HG03571 (cell line): ENCODE data around the gene IMPA2.
"Not testable (repeated sequence)": the region's sequence is repeated elsewhere in the genome, so short reads cannot be mapped to it uniquely, and the experiment has no call there.

Source experiments
- ATAC-seq: cut with Tn5 transposase; IDR thresholded peaks from one replicate; pipeline ENCODE4 v1.9.1; 2021; ENCODE audit not compliant: unreplicated experiment

Gene IMPA2

DNA sequence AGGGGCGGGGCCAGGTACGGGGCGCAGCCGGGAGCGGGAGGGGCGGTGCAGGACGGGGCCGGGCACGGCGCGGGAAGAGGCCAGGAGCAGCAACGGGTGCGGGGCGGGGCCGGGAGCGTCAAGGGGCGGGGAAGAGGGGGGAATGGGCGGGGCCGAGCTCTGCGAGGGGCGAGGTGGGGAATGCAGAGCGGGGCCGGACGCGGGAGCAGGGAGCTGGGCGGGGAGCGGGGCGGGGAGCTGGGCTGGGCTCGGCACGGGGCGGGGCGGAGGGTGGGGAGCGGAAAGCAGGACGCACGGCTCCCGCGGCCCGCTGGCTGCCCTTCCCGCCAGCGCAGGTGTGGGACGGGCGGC, at the start of gene IMPA2:
Gene IMPA2 (plus strand): TSS at position 316 of the 351 bp plus-strand sequence. CDS start 163 bp downstream, outside the sequence.
- peak; percentile 33 for ATAC-seq

- no peak for ATAC-seq
Measured at GRCh38 chr18:11932393-11932792, 48.9 kb upstream of the IMPA2 start.

- peak; percentile 61 for ATAC-seq
Measured at GRCh38 chr18:11937874-11938478, 43.3 kb upstream of the IMPA2 start.

DNA sequence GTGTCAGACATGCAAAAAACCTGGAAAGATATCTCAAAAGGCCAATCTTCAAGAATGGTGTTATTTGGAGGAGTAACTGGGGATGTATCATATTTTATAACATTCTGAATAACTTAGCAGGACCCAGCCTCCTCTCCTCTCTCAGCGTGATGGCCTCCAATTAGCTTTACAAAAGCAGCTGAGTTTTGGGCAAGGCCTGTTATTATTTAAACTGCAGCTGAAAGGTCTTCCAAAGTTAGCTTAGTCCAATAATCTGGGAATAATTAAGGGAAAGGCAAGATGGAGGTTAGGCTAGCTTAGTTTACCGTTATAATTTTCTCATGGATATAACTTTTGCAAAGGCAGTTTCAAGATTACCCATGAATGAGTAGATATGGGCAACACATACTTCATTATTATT, 40.4 kb upstream of the IMPA2 start:
- ATAC-seq = no peak

GRCh38 chr18:11943551-11943950, 37.8 kb upstream of the IMPA2 start:
- no peak for ATAC-seq

DNA sequence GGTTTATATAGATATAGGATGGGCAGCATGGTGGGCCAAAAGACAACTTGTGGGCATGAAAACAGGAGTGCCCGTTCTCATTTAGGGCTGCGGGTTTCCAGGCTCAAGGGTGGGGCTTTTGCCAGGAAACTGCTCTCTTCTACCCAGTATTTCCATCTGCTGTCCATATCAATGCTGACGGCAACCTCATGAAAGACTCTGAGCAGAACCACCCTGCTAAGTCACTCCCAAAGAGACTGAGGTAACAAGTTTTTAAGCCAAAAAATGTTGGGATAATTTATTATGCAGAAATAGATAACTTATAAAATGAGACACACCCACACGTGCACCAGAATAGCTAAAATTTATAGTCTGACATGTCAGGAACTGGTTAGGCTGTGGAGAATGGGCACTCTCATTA, 37.1 kb upstream of the IMPA2 start:
- ATAC-seq = no peak

- ATAC-seq = no peak
Measured at GRCh38 chr18:11944786-11945185, 36.5 kb upstream of the IMPA2 start.

- not testable (repeated sequence) for ATAC-seq
Measured at GRCh38 chr18:11945834-11946659, 35.3 kb upstream of the IMPA2 start.

DNA sequence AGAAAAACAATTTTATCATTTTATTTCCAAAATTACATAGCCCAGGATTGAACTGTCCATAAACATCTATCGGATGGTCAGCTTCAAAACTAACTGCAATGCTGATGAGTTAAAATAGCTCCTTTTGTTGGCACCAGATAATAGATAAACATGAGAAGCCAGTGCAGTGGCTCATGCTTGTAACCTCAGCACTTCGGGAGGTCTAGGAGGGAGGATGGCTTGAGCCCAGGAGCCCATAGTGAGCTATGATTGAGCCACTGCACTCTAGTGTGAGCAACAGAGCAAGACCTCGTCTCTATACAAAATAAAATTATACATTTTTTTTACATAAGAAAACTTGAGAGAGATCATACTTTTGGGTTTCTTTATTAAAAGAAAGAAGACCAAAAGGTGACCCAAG, 34.6 kb upstream of the IMPA2 start:
- ATAC-seq = no peak

GRCh38 chr18:11947214-11948191, 33.8 kb upstream of the IMPA2 start:
- peak; percentile 84 for ATAC-seq

DNA sequence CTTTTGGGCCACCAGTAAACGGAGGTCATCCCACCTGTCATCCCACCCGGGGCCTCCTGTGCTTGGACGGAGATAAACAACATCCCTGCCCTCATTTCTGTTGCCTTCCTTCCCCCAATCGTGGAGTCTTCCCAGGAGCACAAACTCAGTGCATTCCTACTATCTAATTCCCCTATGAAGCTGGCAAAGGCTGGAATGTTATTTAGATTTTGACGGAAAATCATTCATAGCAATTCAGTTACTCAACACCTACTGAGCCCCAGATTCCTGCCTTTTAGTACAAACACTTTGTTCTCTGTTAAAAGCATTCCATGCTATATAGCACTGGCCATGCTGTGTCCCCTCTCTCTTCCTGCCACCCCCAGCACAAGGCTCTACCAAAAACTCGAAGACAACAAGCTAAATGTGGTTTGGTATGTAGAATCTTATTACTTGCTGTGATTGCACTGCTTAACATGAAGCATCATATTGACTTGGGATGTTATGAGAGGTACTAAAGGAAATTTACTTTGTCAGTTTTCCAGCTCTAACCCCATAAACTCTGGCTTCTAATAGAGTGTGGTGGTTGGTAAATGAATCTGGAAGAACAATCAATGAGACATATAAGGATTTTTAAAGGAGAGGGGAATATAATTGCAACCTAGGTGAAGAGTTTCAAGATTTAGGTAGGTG, 32.3 kb upstream of the IMPA2 start:
- ATAC-seq = no peak

DNA sequence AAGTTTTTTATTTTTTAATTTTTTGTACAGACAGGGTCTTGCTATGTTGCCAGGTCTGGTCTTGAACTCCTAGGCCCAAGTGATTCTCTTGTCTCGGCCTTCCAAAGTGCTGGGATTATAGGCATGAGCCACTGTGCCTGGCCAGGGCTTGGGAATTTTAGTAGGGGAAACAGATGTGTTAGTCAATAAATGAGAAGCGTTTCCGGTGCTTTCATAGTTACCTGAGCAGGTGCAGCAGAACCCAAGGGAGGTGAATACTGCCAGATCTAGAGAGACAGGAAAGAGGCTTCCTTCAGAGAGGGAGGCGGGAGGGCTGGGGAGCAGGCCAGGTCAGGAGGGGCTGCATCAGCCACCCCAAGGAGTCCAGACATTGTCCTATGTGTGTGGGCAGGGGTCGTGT, 30.5 kb upstream of the IMPA2 start:
- ATAC-seq = no peak

DNA sequence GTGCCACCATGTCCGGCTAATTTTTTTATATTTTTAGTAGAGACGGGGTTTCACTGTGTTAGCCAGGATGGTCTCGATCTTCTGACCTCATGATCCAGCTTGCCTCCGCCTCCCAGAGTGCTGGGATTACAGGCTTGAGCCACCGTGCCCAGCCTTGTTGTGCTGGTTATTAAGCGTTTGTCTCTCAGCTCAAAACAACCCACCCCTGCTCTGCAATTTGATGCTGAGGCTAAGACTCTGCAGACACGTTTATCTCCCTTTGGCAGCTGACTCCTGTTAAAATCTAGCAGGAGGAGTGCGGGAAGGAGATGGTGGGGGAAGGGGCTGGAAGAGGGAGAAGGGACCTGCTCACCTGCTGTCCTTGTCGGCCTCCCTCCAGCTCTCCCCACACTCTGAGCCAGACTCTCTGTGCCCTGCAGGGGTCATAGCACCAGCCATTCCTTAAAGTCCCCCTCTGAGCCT, 29.9 kb upstream of the IMPA2 start:
- no peak for ATAC-seq

DNA sequence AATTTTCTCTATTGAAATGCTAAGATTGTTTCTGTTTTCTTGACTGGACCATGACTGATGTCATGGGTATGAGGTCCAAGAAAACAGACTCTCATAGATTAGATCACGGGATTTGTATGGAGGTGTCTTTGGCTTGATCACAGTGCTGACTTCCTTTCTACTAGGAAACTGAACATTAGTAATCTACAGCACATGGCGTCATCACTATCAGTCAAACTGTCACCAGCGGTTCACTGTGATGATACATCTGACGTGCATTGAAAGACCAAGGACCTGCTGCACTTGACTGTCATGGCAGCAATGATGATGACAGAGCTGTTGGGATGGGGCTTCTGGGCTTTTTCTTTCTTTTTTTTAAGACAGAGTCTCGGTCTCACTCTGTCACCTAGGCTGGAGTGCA, 28.2 kb upstream of the IMPA2 start:
- ATAC-seq = no peak

GRCh38 chr18:11955239-11956029, 25.9 kb upstream of the IMPA2 start:
- ATAC-seq = no peak

- no peak for ATAC-seq
Measured at GRCh38 chr18:11956371-11957308, 24.7 kb upstream of the IMPA2 start.

DNA sequence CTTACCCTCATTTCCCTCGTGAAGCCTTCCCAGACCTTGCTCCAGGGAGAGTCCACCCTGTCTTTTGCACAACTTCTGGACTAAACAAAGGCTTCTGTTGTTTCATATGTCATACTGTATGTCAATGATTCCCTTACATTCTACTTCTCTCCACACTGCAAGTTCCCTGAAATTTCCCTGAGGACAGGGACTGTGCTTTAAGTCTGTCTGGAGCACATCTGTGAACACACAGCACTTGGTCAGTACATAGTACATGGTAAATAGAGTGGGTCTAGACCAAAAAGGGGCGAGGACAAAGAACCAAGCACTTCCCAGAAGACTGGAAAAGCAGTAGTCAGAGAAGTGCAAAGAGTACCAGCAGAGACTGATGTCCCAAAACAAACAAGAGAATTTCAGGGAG, 23.7 kb upstream of the IMPA2 start:
- ATAC-seq = no peak

DNA sequence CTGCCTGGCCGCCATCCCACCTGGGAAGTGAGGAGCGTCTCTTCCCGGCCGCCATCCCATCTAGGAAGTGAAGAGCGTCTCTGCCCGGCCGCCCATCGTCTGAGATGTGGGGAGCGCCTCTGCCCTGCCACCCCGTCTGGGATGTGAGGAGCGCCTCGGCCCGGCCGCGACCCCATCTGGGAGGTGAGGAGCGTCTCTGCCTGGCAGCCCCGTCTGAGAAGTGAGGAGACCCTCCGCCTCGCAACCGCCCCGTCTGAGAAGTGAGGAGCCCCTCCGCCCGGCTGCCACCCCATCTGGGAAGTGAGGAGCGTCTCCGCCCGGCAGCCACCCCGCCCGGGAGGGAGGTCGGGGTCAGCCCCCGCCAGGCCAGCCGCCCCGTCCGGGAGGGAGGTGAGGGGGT, 21.7 kb upstream of the IMPA2 start:
- not testable (repeated sequence) for ATAC-seq
